GM13977 (cell line): ENCODE measurements around the gene FKBP15.
"Not testable (repeated sequence)": the region's sequence is repeated elsewhere in the genome, so short reads cannot be mapped to it uniquely, and the experiment has no call there.

Source experiments
- DNase-seq: peaks from one replicate; pipeline ENCODE4 v3.0.0; 2012; ENCODE audit warnings: low spot score
- in situ Hi-C: fragments of 300-500 bp; cut with MboI; formaldehyde crosslinking; loops from one replicate; pipeline ENCODE4 v1.12.0; 2022; ENCODE audit warnings: low sequenced_read_pairs, low pct_unique_long_range_greater_than_20kb, mixed read lengths, inconsistent platforms; ENCODE audit not compliant: unreplicated experiment
- TF ChIP-seq, protein P1 (sequence below): IDR thresholded peaks from 2 replicates; pipeline ENCODE4 v1.5.1; 2012; ENCODE audit warnings: mild to moderate bottlenecking, control low read depth; ENCODE audit not compliant: insufficient read depth; ENCODE audit errors: extremely low read depth, missing control alignments

Gene FKBP15

GRCh38 chr9:113154946-113155345, 66.1 kb downstream of the FKBP15 start:
- TF ChIP-seq, protein P1, sequence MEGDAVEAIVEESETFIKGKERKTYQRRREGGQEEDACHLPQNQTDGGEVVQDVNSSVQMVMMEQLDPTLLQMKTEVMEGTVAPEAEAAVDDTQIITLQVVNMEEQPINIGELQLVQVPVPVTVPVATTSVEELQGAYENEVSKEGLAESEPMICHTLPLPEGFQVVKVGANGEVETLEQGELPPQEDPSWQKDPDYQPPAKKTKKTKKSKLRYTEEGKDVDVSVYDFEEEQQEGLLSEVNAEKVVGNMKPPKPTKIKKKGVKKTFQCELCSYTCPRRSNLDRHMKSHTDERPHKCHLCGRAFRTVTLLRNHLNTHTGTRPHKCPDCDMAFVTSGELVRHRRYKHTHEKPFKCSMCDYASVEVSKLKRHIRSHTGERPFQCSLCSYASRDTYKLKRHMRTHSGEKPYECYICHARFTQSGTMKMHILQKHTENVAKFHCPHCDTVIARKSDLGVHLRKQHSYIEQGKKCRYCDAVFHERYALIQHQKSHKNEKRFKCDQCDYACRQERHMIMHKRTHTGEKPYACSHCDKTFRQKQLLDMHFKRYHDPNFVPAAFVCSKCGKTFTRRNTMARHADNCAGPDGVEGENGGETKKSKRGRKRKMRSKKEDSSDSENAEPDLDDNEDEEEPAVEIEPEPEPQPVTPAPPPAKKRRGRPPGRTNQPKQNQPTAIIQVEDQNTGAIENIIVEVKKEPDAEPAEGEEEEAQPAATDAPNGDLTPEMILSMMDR = no peak
- no peak for DNase-seq
- in situ Hi-C loops = no loop called here

- TF ChIP-seq, protein P1 = no peak
- in situ Hi-C loops = no loop called here
- DNase-seq = no peak
Measured at GRCh38 chr9:113154471-113154870, 66.6 kb downstream of the FKBP15 start.

- in situ Hi-C loops = no loop called here
- TF ChIP-seq, protein P1 = no peak
Measured at GRCh38 chr9:113153599-113153998, 67.5 kb downstream of the FKBP15 start.

DNA sequence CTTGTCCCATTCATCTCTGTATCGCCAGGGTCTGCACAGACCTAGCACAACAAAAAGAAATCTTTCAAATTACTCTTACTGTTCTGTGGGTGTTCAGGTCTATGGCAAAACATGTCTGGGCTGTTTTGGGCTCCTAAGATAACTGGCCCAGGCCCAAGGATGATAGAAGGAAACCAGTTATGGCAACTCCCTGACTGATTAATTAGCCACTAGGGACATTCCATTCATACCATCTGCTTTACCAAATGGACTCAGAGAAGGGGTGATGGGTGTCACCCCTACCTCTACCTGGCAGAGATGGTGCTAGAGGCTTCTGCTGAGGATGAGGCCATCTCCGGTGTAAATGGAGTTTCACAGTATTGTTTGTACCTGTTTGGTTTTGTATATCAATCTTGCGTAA, 68.4 kb downstream of the FKBP15 start:
- DNase-seq = no peak
- in situ Hi-C loops = no loop called here
- TF ChIP-seq, protein P1 = no peak

More at GRCh38 chr9:113153599-113153998, 67.5 kb downstream of the FKBP15 start:
- no peak for DNase-seq

- in situ Hi-C loops = no loop called here
- DNase-seq = no peak
- TF ChIP-seq, protein P1 = no peak
Measured at GRCh38 chr9:113151696-113152630, 69.1 kb downstream of the FKBP15 start.

GRCh38 chr9:113150670-113151611, 70.1 kb downstream of the FKBP15 start, which contains the start of gene SLC31A2:
TSS of gene SLC31A2 (plus strand) at chr9:113151007. CDS start at chr9:113151075, 68 bp downstream.
- TF ChIP-seq, protein P1 = peak; percentile 60
- peak; percentile 93 for DNase-seq
- in situ Hi-C loops = no loop called here

DNA sequence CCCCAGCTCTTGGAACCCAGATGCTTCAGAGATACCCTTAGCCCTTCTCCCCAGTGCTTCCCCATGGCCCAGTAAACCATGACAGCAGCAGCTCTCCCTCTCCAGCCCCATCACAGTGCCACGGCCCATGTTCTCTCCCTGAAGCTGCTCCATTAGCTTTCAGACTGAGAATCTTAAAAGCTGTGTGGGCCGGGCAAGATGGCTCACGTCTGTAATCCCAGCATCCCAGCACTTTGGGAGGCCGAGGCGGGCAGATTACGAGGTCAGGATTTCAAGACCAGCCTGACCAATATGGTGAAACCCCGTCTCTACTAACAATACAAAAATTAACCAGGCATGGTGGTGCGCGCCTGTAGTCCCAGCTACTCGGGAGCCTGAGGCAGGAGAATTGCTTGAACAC, 71.5 kb downstream of the FKBP15 start:
- DNase-seq, in situ Hi-C loops: not testable (repeated sequence)
